ENCODE results near the gene DBR1. TPM values are rescaled to one million over a fixed set of nuclear protein-coding genes. Genes with fewer than 3 reads are reported as not detected.

DBR1 gene
- total and polyA plus RNA-seq, 2 of the 13 experiments (the other 11 are each of a cell fraction or from before 2014, with no cell fraction given): 6.4 to 16.7 TPM

GRCh38 chr3:138206196-138206595 lies 31.5 kb upstream of the DBR1 start:
- no TSS peak for BruUV-seq (replicated peaks)
- H2AFZ ChIP-seq (ENCODE audit: low read length): no peak overlapping the region
- H4K20me1 ChIP-seq (ENCODE audit: insufficient read depth, low read length): peaks cover 19% of the 10 kb centered on the region
- intact Hi-C loops (cut with micrococcal nuclease; ENCODE audit: unreplicated experiment) (no loop called here), in situ Hi-C loops (cut with HindIII; ENCODE audit: extremely low pct_ligation_motif_present, low pct_unique_long_range_greater_than_20kb) (no loop called here)
- peaks cover 88% of the 10 kb centered on the region for H3K79me2 ChIP-seq (ENCODE audit: insufficient read depth, low read length)
- POLR2A ChIA-PET: no interaction called here
- TF ChIP-seq HNRNPH1 (optimal IDR thresholded peaks at IDR 0.05; ENCODE audit: low read depth, low read length): no peak
- no peak for TF ChIP-seq ZNF772 (CRISPR knock-in tag; IDR thresholded peaks at IDR 0.05)
- no peak for TF ChIP-seq ZNF816 (CRISPR knock-in tag; IDR thresholded peaks at IDR 0.05; ENCODE audit: borderline replicate concordance)
- no peak for TF ChIP-seq CREM (IDR thresholded peaks at IDR 0.05)
- TF ChIP-seq CREM (CRISPR knock-in tag; IDR thresholded peaks at IDR 0.05): no peak
- TF ChIP-seq ZNF367 (CRISPR knock-in tag; IDR thresholded peaks at IDR 0.05; ENCODE audit: borderline replicate concordance): no peak
- no peak for TF ChIP-seq RFX5 (IDR thresholded peaks at IDR 0.05; ENCODE audit: low read depth, low read length)
- no peak for TF ChIP-seq SPEN (CRISPR knock-in tag; IDR thresholded peaks at IDR 0.05; ENCODE audit: low read depth)
- no peak for TF ChIP-seq SCMH1 (CRISPR knock-in tag; IDR thresholded peaks at IDR 0.05; ENCODE audit: borderline replicate concordance)
- TF ChIP-seq IRF1 (CRISPR knock-in tag; IDR thresholded peaks at IDR 0.05; ENCODE audit: low read depth): no peak
- no peak for TF ChIP-seq ZFYVE20 (CRISPR knock-in tag; IDR thresholded peaks at IDR 0.05; ENCODE audit: borderline replicate concordance, low read depth)
- TF ChIP-seq, protein P1, sequence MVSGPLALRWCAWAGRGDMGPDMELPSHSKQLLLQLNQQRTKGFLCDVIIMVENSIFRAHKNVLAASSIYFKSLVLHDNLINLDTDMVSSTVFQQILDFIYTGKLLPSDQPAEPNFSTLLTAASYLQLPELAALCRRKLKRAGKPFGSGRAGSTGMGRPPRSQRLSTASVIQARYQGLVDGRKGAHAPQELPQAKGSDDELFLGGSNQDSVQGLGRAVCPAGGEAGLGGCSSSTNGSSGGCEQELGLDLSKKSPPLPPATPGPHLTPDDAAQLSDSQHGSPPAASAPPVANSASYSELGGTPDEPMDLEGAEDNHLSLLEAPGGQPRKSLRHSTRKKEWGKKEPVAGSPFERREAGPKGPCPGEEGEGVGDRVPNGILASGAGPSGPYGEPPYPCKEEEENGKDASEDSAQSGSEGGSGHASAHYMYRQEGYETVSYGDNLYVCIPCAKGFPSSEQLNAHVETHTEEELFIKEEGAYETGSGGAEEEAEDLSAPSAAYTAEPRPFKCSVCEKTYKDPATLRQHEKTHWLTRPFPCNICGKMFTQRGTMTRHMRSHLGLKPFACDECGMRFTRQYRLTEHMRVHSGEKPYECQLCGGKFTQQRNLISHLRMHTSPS (CRISPR knock-in tag; IDR thresholded peaks at IDR 0.05; ENCODE audit: low read depth): no peak
- no peak for TF ChIP-seq PAWR (CRISPR knock-in tag; IDR thresholded peaks at IDR 0.05; ENCODE audit: borderline replicate concordance)
- TF ChIP-seq HMG20B (CRISPR knock-in tag; conservative IDR thresholded peaks at IDR 0.05): no peak
- no peak overlapping the region for H3K4me3 ChIP-seq (replicated peaks in 1 of 3; ENCODE audit: insufficient read depth in 1 of 3, low read depth in 2 of 3, low read length in 3 of 3)
- CTCF ChIA-PET (ENCODE audit: low intra/inter-chr PET ratio, low total read pairs): no interaction called here
- no peak overlapping the region for H3K9ac ChIP-seq (ENCODE audit: insufficient read depth, low read depth, low read length)
- no peaks in the 10 kb centered on the region for H3K9me3 ChIP-seq (ENCODE audit: low read length)
- DNase-seq (ENCODE audit: low spot score) (no peak), ATAC-seq (no peak), FAIRE-seq (no peak)
- no peak overlapping the region for H3K4me2 ChIP-seq (ENCODE audit: low read depth, low read length)
- H3K27me3 ChIP-seq (ENCODE audit: control insufficient read depth in 1 of 2, insufficient read depth in 2 of 2, low read length in 2 of 2): no peaks in the 10 kb centered on the region
- no peaks in the 10 kb centered on the region for H3K4me1 ChIP-seq (ENCODE audit: insufficient read depth, low read length)
- no peak overlapping the region for H3K27ac ChIP-seq (ENCODE audit: extremely low read length, insufficient read depth, low read length)
- H3K36me3 ChIP-seq (replicated peaks in 1 of 2; ENCODE audit: control insufficient read depth in 1 of 2, insufficient read depth in 2 of 2, low read length in 2 of 2): peaks cover 0 to 3% of the 10 kb centered on the region in 2 experiments; a peak in 4 of 5 replicates
- 99% methylated on average over 2 of the region's 2 CpGs for WGBS (ENCODE audit: low lambda C conversion rate)
